Fibroblast of villous mesenchyme (primary cell): Measurements from ENCODE around the gene TLE3. TPM values are rescaled to one million over a fixed set of nuclear protein-coding genes. Genes with fewer than 3 reads are reported as not detected.

ENCODE experiments used
- DNase-seq: peaks from one replicate; pipeline ENCODE4 v3.0.0-alpha.2; 2010; ENCODE audit warnings: low read depth
- H3K4me3 ChIP-seq: 2 replicates; pipeline ENCODE4 v1.5.1; 2011; ENCODE audit warnings: low read depth, mild to moderate bottlenecking, low read length
- total RNA-seq: library from RNA; depleted of rRNA; stranded (reverse); fragments of >200 nt; gene quantifications from 2 replicates; pipeline ENCODE4 v1.2.3, GENCODE V29; 2012
- TF ChIP-seq, protein P1 (sequence below): IDR thresholded peaks from 2 replicates; pipeline ENCODE4 v1.5.1; 2012; ENCODE audit warnings: low read depth, mild to moderate bottlenecking, low read length; ENCODE audit not compliant: insufficient read depth

Gene TLE3
- total RNA-seq, 1 donor, result 13.0 TPM

DNA sequence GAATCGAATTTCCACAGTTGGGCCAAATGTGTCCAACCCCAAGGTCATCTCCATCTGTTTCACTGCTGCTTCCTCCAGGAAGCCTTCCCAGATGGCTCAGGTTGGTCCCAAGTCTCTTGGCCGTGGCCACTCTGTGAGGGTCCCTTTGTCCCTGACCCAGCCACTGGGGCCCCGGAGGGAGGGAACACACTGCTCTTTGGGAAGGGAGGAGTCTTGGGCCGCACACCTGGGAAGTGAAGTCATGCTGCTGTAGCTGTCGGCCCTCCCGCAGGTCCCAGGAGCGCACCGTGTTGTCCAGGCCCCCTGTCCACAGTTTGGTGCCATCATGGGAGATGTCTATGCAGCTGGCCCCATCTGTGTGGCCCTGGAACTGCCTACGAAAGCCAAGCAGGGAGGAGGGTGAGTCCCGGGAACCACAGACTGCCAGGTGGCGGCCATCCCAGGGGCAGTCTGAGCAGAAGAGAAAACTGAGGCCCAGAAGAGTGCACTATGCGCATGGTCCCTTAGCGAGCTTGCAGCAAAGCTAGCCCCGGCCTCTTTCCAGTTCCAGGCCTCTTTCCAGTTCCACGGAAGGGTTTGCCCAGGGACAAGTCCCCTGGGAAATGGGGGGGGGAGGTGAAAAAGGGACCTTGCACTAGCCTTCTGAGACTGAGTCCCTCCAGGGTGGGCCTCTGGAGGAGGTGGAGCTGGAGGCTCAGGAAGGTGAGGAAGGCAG is 44.6 kb downstream of the TLE3 start:
- TF ChIP-seq, protein P1, sequence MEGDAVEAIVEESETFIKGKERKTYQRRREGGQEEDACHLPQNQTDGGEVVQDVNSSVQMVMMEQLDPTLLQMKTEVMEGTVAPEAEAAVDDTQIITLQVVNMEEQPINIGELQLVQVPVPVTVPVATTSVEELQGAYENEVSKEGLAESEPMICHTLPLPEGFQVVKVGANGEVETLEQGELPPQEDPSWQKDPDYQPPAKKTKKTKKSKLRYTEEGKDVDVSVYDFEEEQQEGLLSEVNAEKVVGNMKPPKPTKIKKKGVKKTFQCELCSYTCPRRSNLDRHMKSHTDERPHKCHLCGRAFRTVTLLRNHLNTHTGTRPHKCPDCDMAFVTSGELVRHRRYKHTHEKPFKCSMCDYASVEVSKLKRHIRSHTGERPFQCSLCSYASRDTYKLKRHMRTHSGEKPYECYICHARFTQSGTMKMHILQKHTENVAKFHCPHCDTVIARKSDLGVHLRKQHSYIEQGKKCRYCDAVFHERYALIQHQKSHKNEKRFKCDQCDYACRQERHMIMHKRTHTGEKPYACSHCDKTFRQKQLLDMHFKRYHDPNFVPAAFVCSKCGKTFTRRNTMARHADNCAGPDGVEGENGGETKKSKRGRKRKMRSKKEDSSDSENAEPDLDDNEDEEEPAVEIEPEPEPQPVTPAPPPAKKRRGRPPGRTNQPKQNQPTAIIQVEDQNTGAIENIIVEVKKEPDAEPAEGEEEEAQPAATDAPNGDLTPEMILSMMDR, result no peak
- no peak overlapping the region for H3K4me3 ChIP-seq
- no peak for DNase-seq

DNA sequence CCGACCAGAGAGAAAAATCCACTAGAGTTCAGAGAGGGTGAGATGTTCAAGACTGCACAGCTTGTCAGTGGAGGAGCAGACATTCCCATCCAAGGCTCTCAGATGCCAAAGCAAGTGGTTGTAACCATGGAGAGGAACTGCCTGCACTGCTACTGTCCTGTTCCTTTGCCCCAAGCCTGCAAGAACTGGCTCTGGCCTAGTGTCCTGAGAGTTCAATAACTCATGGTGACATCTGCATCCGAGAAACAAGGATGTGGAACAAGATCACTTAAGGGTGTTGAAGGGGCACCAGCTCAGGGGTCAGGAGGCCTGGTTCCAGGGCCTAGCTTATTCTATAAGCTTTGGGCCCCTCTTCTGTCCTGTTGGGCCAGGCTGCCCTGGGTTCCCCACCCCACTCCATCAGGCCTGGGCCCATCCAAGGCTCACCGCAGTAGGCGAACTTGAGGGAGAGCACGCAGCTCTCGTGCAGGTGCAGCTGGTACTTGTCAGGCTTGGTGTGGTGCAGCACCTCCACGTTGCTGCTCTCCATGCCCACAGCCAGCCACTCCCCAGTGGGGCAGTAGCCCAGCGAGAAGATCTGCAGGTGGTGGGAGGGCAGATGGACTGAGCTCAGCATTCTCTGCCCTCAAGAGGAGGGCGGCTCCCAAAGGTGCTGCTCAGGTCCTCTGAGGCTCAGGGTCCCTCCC is 45.6 kb downstream of the TLE3 start:
- no peak for DNase-seq
- no peak overlapping the region for H3K4me3 ChIP-seq
- TF ChIP-seq, protein P1, result no peak

DNA sequence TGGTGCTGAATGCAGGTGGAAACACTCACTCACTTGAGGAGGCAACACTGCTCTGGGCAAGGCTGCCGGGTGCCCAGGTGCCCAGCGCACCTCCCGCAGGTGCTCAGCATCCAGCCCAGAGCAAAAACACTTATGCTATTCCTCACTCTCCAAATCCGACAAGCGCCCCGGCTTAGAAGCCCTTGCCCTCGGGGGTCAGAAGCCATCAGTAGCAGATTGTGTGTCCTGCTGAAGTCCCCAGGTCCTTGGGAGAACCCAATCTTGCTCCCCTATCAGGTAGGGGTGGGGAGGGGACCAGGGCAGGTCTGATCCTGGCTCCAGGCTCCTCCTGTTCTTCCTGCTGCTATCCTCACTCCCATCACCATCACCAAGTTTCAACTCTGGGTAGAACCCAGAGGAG is 46.7 kb downstream of the TLE3 start:
- TF ChIP-seq, protein P1, result no peak

DNA sequence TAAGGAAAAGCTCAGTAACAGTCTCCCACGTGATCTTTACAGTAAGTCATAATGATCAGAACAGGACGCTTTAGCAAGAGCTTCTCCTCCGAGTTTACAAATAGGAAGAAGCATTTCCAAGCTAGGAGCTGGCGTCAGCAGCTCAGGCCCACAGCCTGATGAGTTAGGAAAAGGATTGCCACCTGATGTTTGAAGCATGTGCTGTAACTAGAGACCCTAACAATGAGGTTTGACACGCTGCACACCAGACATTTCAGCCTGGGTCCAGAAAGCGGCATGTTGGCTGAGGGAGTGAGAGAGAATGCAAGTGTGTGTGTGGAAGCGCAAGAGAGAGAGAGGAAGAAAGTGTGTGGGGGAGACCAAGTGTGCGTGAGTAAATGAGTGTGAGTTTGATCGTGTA is 47.3 kb downstream of the TLE3 start:
- no peak overlapping the region for H3K4me3 ChIP-seq
- TF ChIP-seq, protein P1, result no peak
- no peak for DNase-seq

More for the DNA sequence above, 46.7 kb downstream of the TLE3 start:
- DNase-seq, result no peak
- H3K4me3 ChIP-seq, result no peak overlapping the region

DNA sequence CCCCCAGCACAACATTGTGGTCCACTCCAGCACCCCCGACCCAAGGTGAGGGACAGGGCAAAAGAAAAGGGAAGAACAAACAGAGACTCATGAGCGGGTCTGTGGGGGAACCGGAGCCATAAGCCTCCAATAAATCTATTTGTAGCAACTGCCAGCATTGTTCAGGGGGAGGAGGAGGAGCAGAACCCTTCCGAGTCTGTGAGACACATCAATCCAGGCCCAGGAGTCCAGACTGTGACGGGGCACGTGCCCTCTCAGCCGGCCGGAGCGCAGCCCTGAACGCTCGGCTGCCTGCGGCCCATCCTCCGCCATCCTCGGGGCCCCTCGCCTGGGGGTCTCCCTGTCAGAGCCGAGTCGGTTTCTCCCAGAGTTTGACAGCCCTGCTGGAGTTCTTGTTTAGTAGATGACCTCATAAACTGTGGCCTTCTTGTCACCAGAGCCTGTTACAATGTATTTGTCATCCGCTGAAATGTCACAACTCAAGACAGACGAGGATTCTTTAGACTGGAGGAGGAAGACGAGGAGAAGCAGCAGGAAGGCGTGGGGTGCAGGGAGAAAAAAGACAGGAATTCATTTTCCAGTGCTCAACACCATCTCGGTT is 47.9 kb downstream of the TLE3 start:
- no peak overlapping the region for H3K4me3 ChIP-seq
- no peak for DNase-seq
- TF ChIP-seq, protein P1, result no peak

DNA sequence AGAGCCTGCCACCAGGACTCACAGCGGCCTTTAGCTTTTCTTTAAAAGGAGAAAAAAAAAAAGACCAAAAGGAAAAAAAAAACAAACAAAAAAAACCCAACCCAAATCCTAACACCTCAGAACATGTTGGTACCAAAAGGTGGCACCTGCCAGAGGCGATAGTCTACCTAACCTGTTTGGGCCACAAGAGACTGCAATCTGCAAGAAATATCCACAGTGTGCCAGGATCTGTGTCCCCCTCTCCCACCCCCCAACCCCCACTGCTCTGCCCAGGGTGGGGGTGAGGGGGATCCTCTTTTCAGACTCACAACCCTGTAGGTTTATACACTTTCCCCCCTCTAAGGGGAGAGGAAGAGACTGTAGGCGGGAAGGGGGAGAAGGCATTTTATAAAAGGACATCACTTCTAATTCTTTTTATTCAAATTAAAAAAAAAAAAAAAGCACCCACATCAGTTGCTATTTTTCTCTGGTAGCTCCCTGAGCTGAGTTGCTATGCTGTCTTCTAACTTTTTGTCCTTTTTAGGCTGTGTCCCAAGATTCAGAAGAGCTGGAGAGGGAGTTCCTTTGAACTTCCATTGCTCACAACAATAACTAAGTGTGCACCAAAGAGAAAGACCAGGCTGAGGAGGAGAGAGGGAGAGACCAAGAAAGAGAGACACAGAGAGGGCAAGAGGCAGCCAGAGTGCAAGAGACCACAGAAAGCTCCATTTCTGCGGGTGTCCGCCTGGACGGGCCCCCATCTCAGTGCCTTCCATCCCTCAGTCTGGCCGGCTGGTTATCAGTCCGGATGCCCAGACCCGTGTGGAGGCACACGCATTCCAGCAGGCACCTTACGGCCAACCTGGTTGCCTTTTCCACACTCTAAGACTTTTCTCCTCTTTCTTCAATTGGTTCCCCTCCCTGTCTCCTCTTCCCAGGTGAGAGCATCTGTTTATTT is 48.9 kb downstream of the TLE3 start:
- TF ChIP-seq, protein P1, result no peak
- H3K4me3 ChIP-seq, result no peak overlapping the region
- no peak for DNase-seq
